Thoracic aorta (tissue), 2 donors: ENCODE results near the gene TRPM2. TPM values are rescaled to one million over a fixed set of nuclear protein-coding genes. Genes with fewer than 3 reads are reported as not detected.
"Not testable (repeated sequence)": the region's sequence is repeated elsewhere in the genome, so short reads cannot be mapped to it uniquely, and the experiment has no call there.

Source experiments
- ATAC-seq: fragments of 150-250 bp; one replicate; pipeline ENCODE4 v1.8.0; 2017; ENCODE audit warnings: low read depth; ENCODE audit not compliant: insufficient number of reproducible peaks, low FRiP score
- DNase-seq: peaks from one replicate; pipeline ENCODE4 v3.0.0-alpha.2; 2020; ENCODE audit warnings: low spot score
- H3K27ac ChIP-seq, 2 donors: fragments of 200-600 bp; sonication (generic); 1 replicate in 1 of 2; 2 replicates in 1 of 2; pipeline ENCODE4 v1.5.1; 2016; ENCODE audit warnings: mild to moderate bottlenecking in 2 of 2, moderate library complexity in 2 of 2
- H3K27me3 ChIP-seq: fragments of 200-600 bp; sonication (generic); replicated peaks from 2 replicates; pipeline ENCODE4 v1.6.0; 2016; ENCODE audit warnings: mild to moderate bottlenecking; ENCODE audit not compliant: insufficient read depth
- H3K36me3 ChIP-seq: fragments of 200-600 bp; sonication (generic); one replicate; pipeline ENCODE4 v1.5.1; 2016
- H3K4me1 ChIP-seq, 2 donors: fragments of 200-600 bp; sonication (generic); 1 replicate in 1 of 2; 2 replicates in 1 of 2; pipeline versions ENCODE4 v1.5.1 to v1.6.0; 2016; ENCODE audit warnings: low read depth in 2 of 2, mild to moderate bottlenecking in 1 of 2; ENCODE audit not compliant: control insufficient read depth in 1 of 2
- H3K4me3 ChIP-seq: fragments of 200-600 bp; sonication (generic); 2 replicates; pipeline ENCODE4 v1.5.1; 2016; ENCODE audit warnings: mild to moderate bottlenecking
- H3K9me3 ChIP-seq: fragments of 200-600 bp; sonication (generic); 2 replicates; pipeline ENCODE4 v1.5.1; 2016
- CTCF ChIP-seq: fragments of 200-600 bp; sonication (generic); IDR thresholded peaks from one replicate; pipeline ENCODE4 v1.5.1; 2019; ENCODE audit warnings: antibody characterized with exemption
- total RNA-seq, 2 donors: library from RNA; depleted of rRNA; stranded (reverse); fragments of >200 nt; gene quantifications; one replicate each; pipeline versions ENCODE4 v1.1.0 to v1.2.3, GENCODE V29; 2016

Gene TRPM2
- total RNA-seq, 2 donors from 2014 or later, result 10.4 to 12.9 TPM

DNA sequence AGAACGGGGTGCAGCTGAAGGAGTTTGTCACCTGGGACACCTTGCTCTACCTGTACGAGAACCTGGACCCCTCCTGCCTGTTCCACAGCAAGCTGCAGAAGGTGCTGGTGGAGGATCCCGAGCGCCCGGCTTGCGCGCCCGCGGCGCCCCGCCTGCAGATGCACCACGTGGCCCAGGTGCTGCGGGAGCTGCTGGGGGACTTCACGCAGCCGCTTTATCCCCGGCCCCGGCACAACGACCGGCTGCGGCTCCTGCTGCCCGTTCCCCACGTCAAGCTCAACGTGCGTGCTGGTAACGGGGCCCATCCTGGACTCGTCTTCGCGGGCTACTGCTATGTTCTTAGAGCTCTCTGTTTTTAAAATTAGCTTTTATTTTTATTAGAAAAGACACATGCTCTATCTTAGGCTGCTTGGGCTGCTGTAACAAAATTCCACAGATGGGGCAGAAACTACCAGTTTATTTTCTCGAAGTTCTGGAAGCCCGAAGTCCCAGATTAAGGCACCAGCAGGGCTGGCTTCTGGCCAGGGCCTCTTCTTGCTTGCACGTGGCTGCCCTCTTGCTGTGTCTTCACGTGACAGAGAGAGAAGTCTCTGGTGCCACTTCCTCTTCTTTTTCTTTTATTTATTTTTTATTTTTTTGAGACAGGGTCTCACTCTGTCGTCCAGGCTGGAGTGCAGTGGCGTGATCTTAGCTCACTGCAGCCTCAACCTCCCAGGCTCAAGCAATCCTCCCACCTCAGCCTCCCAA lies 38.1 kb downstream of the TRPM2 start:
- Histone ChIP-seq H3K36me3 (no peaks in the 10 kb centered on the region), H3K4me1 (no peaks in the 10 kb centered on the region), H3K4me3 (no peak overlapping the region), H3K9me3 (no peaks in the 10 kb centered on the region), H3K27me3 (no peaks in the 10 kb centered on the region), H3K27ac (no peak overlapping the region)
- no peak for ATAC-seq
- no peak for TF ChIP-seq CTCF
- DNase-seq, result no peak

- H3K4me1 ChIP-seq, result no peaks in the 10 kb centered on the region
- DNase-seq (no peak), ATAC-seq (no peak)
- no peak overlapping the region for H3K4me3 ChIP-seq
- no peaks in the 10 kb centered on the region for H3K36me3 ChIP-seq
- H3K27ac ChIP-seq, result no peak overlapping the region
- no peaks in the 10 kb centered on the region for H3K27me3 ChIP-seq
- no peak for TF ChIP-seq CTCF
- no peaks in the 10 kb centered on the region for H3K9me3 ChIP-seq
Measured at GRCh38 chr21:44392185-44392584, 38.8 kb downstream of the TRPM2 start.

DNA sequence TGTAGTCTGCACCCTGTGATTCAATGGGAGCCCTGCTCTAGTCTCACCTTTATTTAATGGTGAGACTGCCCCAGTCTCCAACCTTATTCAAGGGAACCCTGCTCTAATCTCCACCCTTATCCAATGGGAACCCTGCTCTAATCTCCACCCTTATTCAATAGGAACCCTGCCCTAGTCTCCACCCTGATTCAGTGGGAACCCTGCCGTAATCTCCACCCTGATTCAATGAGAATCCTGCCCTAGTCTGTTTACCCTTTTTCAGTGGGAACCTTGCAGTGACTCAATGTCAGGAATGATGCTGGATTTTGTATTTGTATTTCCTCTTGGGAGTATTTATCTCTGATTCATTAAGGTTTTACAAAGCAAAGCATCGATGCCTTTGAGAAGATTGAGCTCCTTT lies 39.5 kb downstream of the TRPM2 start:
- ATAC-seq, result no peak

GRCh38 chr21:44394733-44395132 lies 41.3 kb downstream of the TRPM2 start:
- no peak for DNase-seq
- H3K27me3 ChIP-seq, result no peaks in the 10 kb centered on the region

More for the DNA sequence above, 39.5 kb downstream of the TRPM2 start:
- no peak for DNase-seq
- Histone ChIP-seq H3K27me3 (no peaks in the 10 kb centered on the region), H3K4me1 (no peaks in the 10 kb centered on the region), H3K36me3 (no peaks in the 10 kb centered on the region), H3K4me3 (no peak overlapping the region), H3K9me3 (no peaks in the 10 kb centered on the region), H3K27ac (no peak overlapping the region)
- TF ChIP-seq CTCF, result no peak

GRCh38 chr21:44395260-44395659 lies 41.8 kb downstream of the TRPM2 start:
- no peaks in the 10 kb centered on the region for H3K27me3 ChIP-seq
- no peaks in the 10 kb centered on the region for H3K36me3 ChIP-seq
- no peaks in the 10 kb centered on the region for H3K4me1 ChIP-seq
- TF ChIP-seq CTCF, result no peak
- ATAC-seq, result no peak
- no peaks in the 10 kb centered on the region for H3K9me3 ChIP-seq
- DNase-seq, result no peak
- no peak overlapping the region for H3K27ac ChIP-seq
- no peak overlapping the region for H3K4me3 ChIP-seq

More at GRCh38 chr21:44394733-44395132, 41.3 kb downstream of the TRPM2 start:
- no peak for ATAC-seq
- Histone ChIP-seq H3K36me3 (no peaks in the 10 kb centered on the region), H3K27ac (no peak overlapping the region), H3K4me3 (no peak overlapping the region), H3K9me3 (no peaks in the 10 kb centered on the region), H3K4me1 (no peaks in the 10 kb centered on the region)
- no peak for TF ChIP-seq CTCF

GRCh38 chr21:44396803-44397202 lies 43.4 kb downstream of the TRPM2 start:
- not testable (repeated sequence) for DNase-seq, H3K27me3 ChIP-seq

More at GRCh38 chr21:44396803-44397202, 43.4 kb downstream of the TRPM2 start:
- ATAC-seq, H3K4me3 ChIP-seq, H3K27ac ChIP-seq, H3K36me3 ChIP-seq, H3K9me3 ChIP-seq, H3K4me1 ChIP-seq: not testable (repeated sequence)
